Astrocyte of the cerebellum (primary cell): ENCODE results near the gene TOR1A.

Source experiments
- DNase-seq: peaks from one replicate; pipeline ENCODE4 v3.0.0-alpha.2; 2011; ENCODE audit warnings: low read depth
- H3K4me3 ChIP-seq: 2 replicates; pipeline ENCODE4 v1.5.1; 2011; ENCODE audit warnings: mild to moderate bottlenecking, low read depth, low read length, moderate library complexity
- in situ Hi-C: cut with HindIII; loops from 2 replicates; pipeline ENCODE4 v1.10.0; 2017; ENCODE audit warnings: low sequenced_read_pairs
- TF ChIP-seq, protein P1 (sequence below): IDR thresholded peaks from 2 replicates; pipeline ENCODE4 v1.5.1; 2012; ENCODE audit warnings: low read length, low read depth, moderate library complexity, mild to moderate bottlenecking; ENCODE audit errors: missing control alignments

TOR1A gene

DNA sequence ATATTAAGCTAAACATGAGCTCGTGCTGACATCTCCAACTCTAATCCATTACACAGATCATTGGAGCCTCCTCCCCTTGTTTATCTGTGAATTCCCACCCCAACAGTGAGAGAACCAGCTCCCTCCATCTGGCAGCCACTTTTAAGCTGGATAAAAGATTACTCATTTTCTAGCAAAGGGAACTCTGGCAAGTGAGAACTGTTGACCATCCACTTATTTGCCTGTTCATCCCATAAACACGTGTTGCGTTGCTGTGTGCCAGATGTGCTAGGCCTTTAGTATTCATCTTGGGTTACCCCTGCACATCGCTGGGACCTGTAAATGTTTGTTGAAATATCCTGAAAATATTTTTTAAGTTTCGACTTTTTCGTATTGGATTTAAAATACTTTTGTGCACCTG lies 2.4 kb upstream of the TOR1A start:
- in situ Hi-C loops = loop anchor here (25.0 kb wide), 1 partner anchor 261 kb away; no protein-coding TSS in a partner anchor
- TF ChIP-seq, protein P1, sequence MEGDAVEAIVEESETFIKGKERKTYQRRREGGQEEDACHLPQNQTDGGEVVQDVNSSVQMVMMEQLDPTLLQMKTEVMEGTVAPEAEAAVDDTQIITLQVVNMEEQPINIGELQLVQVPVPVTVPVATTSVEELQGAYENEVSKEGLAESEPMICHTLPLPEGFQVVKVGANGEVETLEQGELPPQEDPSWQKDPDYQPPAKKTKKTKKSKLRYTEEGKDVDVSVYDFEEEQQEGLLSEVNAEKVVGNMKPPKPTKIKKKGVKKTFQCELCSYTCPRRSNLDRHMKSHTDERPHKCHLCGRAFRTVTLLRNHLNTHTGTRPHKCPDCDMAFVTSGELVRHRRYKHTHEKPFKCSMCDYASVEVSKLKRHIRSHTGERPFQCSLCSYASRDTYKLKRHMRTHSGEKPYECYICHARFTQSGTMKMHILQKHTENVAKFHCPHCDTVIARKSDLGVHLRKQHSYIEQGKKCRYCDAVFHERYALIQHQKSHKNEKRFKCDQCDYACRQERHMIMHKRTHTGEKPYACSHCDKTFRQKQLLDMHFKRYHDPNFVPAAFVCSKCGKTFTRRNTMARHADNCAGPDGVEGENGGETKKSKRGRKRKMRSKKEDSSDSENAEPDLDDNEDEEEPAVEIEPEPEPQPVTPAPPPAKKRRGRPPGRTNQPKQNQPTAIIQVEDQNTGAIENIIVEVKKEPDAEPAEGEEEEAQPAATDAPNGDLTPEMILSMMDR = no peak
- no peak for DNase-seq
- no peak overlapping the region for H3K4me3 ChIP-seq

DNA sequence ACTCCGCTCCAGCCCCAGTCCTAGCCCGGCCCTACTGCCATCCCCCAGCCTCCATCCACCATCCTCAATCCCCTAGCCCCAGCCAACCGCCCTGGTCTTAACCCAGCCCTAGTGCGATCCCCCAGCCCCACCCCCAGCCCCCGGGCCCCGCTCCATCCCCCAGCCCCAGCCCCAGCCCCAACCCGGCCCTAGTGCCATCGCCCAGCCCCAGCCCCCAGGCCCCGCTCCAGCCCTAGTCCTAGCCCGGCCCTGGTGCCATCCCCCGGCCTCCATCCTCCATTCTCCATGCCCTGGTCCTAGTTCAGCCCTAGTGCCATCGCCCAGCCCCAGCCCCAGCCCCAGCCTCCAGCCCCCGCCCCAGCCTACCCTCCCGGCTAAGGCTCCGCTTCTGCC lies 398 bp downstream of the TOR1A start:
- peak overlapping the region; percentile 71 for H3K4me3 ChIP-seq
- in situ Hi-C loops = no loop called here
- no peak for DNase-seq
- TF ChIP-seq, protein P1 = no peak

GRCh38 chr9:129822898-129823541 lies 916 bp downstream of the TOR1A start:
- in situ Hi-C loops = no loop called here
- TF ChIP-seq, protein P1 = no peak
- H3K4me3 ChIP-seq = peak overlapping the region; percentile 71
- DNase-seq = no peak

DNA sequence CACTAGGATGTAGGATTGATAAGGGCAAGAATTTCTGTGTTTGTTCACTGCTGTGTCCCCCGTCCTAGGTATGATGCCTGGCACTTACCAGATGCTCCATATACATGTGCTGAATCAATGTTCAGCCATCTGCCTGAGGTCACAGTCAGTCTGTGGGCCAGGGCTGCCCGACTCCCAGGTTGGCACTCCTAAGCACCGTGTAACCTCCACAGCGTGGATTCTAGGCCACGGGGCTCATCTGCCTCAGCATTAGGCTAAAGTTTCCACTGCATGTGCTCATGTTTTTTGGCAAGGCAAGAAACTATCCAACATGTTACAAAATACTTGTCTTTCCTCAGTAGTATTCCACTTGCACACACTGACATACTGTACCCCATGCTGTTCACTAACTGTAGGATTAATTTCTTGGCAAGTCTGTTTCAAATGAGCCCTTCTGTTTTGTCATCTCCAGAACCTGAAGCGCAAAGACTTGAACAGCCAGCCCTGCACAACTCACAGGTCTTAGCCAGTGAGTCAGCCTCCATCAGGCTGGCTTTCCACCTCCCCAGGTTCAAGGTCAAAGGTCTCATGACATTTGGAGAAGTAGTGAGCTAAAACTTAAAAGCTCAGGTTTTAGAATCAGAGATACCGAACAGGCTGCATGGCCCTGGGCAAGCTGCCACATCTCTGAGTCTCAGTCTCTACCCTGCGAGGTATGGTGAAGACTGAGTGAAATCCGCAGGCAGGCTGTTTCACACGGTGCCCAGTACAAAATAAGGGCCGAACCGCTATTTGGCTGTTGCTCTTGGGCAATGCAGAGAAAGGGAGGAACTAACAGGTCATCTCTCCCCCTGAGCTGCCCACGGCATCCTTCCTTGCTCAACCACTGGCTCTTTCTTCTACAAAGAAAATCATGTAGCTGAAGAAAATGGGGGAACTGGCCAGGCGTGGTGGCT lies 7.2 kb downstream of the TOR1A start:
- in situ Hi-C loops = no loop called here
- no peak overlapping the region for H3K4me3 ChIP-seq
- TF ChIP-seq, protein P1 = no peak
- no peak for DNase-seq

GRCh38 chr9:129815278-129815677 lies 8.7 kb downstream of the TOR1A start:
- in situ Hi-C loops = no loop called here
- H3K4me3 ChIP-seq = no peak overlapping the region
- no peak for DNase-seq
- TF ChIP-seq, protein P1 = no peak

DNA sequence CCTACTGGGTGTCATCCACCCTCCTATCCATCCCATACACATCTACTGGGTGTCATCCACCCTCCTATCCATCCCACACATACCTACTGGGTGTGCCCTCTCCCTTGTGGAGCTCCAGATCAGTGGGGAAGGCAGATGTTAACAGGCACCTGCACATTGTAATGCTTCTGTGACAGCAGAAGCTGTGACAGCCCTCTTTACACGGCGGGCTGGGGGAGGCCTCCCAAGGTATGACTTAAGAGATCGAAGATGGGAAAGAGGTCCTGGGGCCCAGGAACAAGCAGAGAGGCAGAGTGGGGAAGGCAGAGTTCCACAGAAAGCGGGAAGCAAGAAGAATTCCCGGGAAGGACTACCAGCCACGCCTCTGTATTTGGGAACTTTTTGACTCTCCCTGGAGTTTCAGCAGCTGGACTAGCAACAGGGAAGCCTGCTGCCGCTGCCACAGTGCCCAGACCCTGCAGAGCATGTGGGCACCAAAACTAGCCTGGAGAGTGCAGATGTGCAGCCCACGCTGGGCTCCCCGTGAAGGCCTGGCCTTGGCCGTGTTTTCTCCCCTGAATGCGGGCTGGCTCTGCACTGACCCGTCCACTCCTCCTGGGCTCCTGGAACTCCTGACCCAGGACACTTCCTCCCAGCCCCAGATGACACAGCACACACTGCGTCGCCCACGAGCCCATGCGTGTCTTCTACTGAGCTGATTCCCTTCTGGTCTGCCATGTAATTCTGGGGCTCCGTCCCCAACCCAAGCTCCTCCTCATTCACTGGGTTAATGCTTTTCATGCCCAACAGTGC lies 9.3 kb downstream of the TOR1A start:
- H3K4me3 ChIP-seq = no peak overlapping the region
- in situ Hi-C loops = no loop called here
- no peak for DNase-seq
- TF ChIP-seq, protein P1 = no peak
